HG02610 (cell line): ENCODE results near the gene MSH5.
"Not testable (repeated sequence)": the region's sequence is repeated elsewhere in the genome, so short reads cannot be mapped to it uniquely, and the experiment has no call there.

ENCODE experiments used
- ATAC-seq: cut with Tn5 transposase; IDR thresholded peaks from one replicate; pipeline ENCODE4 v1.9.1; 2021; ENCODE audit warnings: mild to moderate bottlenecking, moderate library complexity; ENCODE audit not compliant: unreplicated experiment

Gene MSH5

GRCh38 chr6:31796993-31797385, 57.2 kb downstream of the MSH5 start:
- ATAC-seq, result no peak

- no peak for ATAC-seq
These were observed 57.8 kb downstream of the MSH5 start for GRCh38 chr6:31797588-31797987.

- ATAC-seq, result no peak
These were observed 60.0 kb downstream of the MSH5 start for GRCh38 chr6:31799781-31800180.

GRCh38 chr6:31801031-31801927, 61.5 kb downstream of the MSH5 start:
- ATAC-seq, result not testable (repeated sequence)

GRCh38 chr6:31805939-31806469, 66.2 kb downstream of the MSH5 start:
- ATAC-seq, result peak; percentile 12

DNA sequence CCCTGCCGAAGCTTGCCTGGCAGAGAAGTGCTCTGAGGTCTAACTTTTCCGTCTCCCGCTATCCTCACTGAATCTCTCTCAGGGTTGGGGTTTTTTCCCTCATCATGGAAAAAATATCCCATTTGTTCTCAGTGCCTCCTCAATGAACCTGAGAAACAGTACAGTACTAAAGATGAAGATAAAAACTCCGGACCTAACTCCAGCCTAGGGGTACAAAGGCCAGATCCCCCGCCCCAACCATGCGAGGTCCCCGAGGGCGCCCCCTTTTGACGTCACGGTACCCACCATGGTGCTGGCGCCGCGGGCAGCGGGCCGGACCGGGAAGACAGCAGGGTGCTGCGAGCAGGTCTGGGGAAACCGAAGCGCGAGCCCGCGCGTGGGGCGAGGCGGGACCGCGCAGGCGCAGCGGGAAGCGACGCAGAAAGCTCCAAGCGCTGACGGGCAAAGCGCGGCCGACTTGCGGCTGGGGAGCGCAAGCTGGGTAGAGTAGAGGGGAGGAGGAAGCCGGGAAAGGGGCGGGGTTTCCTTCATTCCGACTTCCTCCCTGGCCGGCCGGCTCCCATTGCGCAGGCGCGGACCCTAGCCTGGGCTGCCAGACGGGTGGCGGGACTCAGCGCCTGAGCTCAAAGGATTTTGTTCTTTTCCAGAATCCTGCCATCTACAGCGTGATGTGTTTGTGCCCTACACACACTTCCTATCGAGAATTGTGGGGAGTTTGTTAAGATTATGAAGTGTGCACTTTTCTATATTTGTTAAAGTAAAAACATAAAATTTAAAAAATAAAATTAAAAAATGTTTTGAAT, 66.9 kb downstream of the MSH5 start, which contains the start of gene LSM2:
Gene LSM2, minus strand, starts transcription at position 497 of the 803 bp plus-strand sequence. Its CDS starts 209 bp downstream, at position 288.
- ATAC-seq, result peak; percentile 82

- not testable (repeated sequence) for ATAC-seq
These were observed 68.8 kb downstream of the MSH5 start for GRCh38 chr6:31808599-31808998.

GRCh38 chr6:31811645-31812044, 71.8 kb downstream of the MSH5 start:
- ATAC-seq, result no peak
